HG02840 (cell line): ENCODE measurements around the gene FAIM.
"Not testable (repeated sequence)": the region's sequence is repeated elsewhere in the genome, so short reads cannot be mapped to it uniquely, and the experiment has no call there.

Experiments used
- ATAC-seq: cut with Tn5 transposase; IDR thresholded peaks from one replicate; pipeline ENCODE4 v1.9.1; 2021; ENCODE audit warnings: mild to moderate bottlenecking, moderate library complexity, moderate number of reproducible peaks; ENCODE audit not compliant: unreplicated experiment, low FRiP score

Gene FAIM

GRCh38 chr3:138675393-138675792, 66.8 kb downstream of the FAIM start:
- no peak for ATAC-seq

- no peak for ATAC-seq
Measured at GRCh38 chr3:138678086-138678485, 69.5 kb downstream of the FAIM start.

- ATAC-seq: no peak
Measured at GRCh38 chr3:138678874-138679392, 70.4 kb downstream of the FAIM start.

DNA sequence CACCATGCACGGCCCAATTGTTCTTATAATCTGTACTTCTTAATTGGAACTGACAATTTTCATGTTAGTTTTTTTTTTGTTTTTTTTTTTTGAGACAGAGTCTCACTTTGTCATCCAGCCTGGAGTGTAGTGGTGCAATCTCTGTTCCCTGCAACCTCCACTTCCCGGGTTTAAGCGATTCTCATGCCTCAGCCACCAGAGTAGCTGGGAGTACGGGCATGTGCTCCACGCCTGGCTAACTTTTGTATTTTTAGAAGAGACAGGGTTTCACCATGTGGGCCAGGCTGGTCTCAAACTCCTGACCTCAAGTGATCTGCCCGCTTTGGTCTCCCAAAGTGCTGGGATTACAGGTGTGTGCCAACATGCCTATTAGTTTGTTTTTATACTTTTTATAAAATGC, 72.4 kb downstream of the FAIM start:
- ATAC-seq: not testable (repeated sequence)

DNA sequence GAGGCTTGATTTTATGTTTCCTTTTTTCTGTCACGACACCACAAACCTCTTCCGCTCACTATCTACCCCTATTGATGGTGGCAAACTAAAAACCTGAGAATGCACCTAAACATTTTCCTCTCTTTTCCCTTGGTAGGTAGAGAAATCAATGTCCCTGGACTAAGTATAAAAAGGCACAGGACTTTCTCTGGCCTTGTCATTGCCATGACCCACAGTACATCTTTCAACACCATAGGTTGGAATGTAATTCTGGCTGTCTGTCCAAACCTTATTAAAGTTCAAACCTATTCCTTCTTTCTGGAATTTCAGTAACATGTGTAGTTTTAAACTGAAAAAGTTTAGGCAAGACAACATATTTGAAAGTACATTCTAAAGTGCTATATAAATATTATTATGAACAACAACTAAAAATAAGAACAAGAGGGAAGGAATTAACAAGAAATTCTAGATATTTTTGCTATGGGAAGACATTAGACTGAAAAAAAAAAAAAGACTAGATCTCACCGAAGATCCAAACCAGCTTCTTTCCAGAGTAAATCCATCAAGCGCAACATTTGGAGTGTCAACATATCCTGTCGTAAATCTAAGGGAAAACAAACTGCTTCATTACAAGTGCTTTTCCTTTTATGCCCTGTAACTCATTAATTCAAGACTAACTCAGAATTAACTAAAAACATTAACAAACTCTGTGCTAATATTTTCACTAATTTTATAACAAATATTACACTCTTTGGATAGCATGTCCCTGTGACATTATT, 73.1 kb downstream of the FAIM start:
- ATAC-seq: no peak

GRCh38 chr3:138682648-138683047, 74.1 kb downstream of the FAIM start:
- no peak for ATAC-seq
